Osteocyte (in vitro differentiated cells): Measurements from ENCODE around the gene BAIAP2. TPM values are rescaled to one million over a fixed set of nuclear protein-coding genes. Genes with fewer than 3 reads are reported as not detected.

Experiments used
- DNase-seq: peaks from one replicate; pipeline ENCODE4 v3.0.0; 2021; ENCODE audit warnings: mixed read lengths; ENCODE audit not compliant: unreplicated experiment; ENCODE audit errors: extremely low spot score
- H3K27ac Mint-ChIP-seq: one replicate; pipeline ENCODE4 v1.8.0; 2021; ENCODE audit warnings: mild to moderate bottlenecking, mixed read lengths; ENCODE audit not compliant: unreplicated experiment
- H3K27me3 Mint-ChIP-seq: one replicate; pipeline ENCODE4 v1.8.0; 2021; ENCODE audit warnings: mixed read lengths; ENCODE audit not compliant: unreplicated experiment
- H3K36me3 Mint-ChIP-seq: one replicate; pipeline ENCODE4 v1.8.0; 2021; ENCODE audit warnings: mixed read lengths; ENCODE audit not compliant: unreplicated experiment
- H3K4me1 Mint-ChIP-seq: one replicate; pipeline ENCODE4 v1.8.0; 2021; ENCODE audit warnings: mixed read lengths; ENCODE audit not compliant: unreplicated experiment
- H3K4me3 Mint-ChIP-seq: one replicate; pipeline ENCODE4 v1.8.0; 2021; ENCODE audit warnings: mild to moderate bottlenecking, moderate library complexity, mixed read lengths; ENCODE audit not compliant: unreplicated experiment
- H3K9me3 Mint-ChIP-seq: one replicate; pipeline ENCODE4 v1.8.0; 2021; ENCODE audit warnings: mixed read lengths; ENCODE audit not compliant: unreplicated experiment
- CTCF ChIP-seq: fragments of 200-600 bp; sonication (generic); IDR thresholded peaks from 2 replicates; pipeline ENCODE4 v1.5.0; 2021; ENCODE audit warnings: antibody characterized with exemption, mild to moderate bottlenecking, moderate library complexity
- total RNA-seq: library from RNA; stranded (reverse); gene quantifications from 2 replicates; pipeline ENCODE4 v1.2.1, GENCODE V29; 2021

BAIAP2 gene
- total RNA-seq, 1 donor from 2014 or later, result 29.0 TPM

- no peak overlapping the region for H3K27ac Mint-ChIP-seq
- no peak for DNase-seq
- peaks cover 6% of the 10 kb centered on the region for H3K36me3 Mint-ChIP-seq
- no peaks in the 10 kb centered on the region for H3K9me3 Mint-ChIP-seq
- TF ChIP-seq CTCF, result no peak
- peaks cover 41% of the 10 kb centered on the region for H3K27me3 Mint-ChIP-seq
- H3K4me1 Mint-ChIP-seq, result peaks cover 12% of the 10 kb centered on the region
- H3K4me3 Mint-ChIP-seq, result peak overlapping the region; percentile 55
Observed at GRCh38 chr17:81002409-81003361, 32.3 kb upstream of the BAIAP2 start.

GRCh38 chr17:81003711-81004475, 31.1 kb upstream of the BAIAP2 start:
- Mint-ChIP-seq H3K9me3 (no peaks in the 10 kb centered on the region), H3K4me3 (peak overlapping the region; percentile 55), H3K4me1 (peaks cover 12% of the 10 kb centered on the region), H3K27ac (no peak overlapping the region), H3K36me3 (peaks cover 4% of the 10 kb centered on the region), H3K27me3 (peaks cover 43% of the 10 kb centered on the region)
- DNase-seq, result no peak
- no peak for TF ChIP-seq CTCF

- H3K4me1 Mint-ChIP-seq, result peaks cover 11% of the 10 kb centered on the region
- H3K9me3 Mint-ChIP-seq, result peaks cover 6% of the 10 kb centered on the region
- DNase-seq, result no peak
- no peak overlapping the region for H3K27ac Mint-ChIP-seq
- TF ChIP-seq CTCF, result no peak
- H3K36me3 Mint-ChIP-seq, result peaks cover 4% of the 10 kb centered on the region
- no peak overlapping the region for H3K4me3 Mint-ChIP-seq
- H3K27me3 Mint-ChIP-seq, result peaks cover 40% of the 10 kb centered on the region
Observed at GRCh38 chr17:81006891-81007290, 28.1 kb upstream of the BAIAP2 start.

- peaks cover 4% of the 10 kb centered on the region for H3K36me3 Mint-ChIP-seq
- TF ChIP-seq CTCF, result no peak
- peaks cover 11% of the 10 kb centered on the region for H3K4me1 Mint-ChIP-seq
- H3K27ac Mint-ChIP-seq, result no peak overlapping the region
- no peak for DNase-seq
- peaks cover 32% of the 10 kb centered on the region for H3K27me3 Mint-ChIP-seq
- H3K9me3 Mint-ChIP-seq, result peaks cover 6% of the 10 kb centered on the region
- H3K4me3 Mint-ChIP-seq, result no peak overlapping the region
Observed at GRCh38 chr17:81008140-81008539, 26.8 kb upstream of the BAIAP2 start.

- Mint-ChIP-seq H3K36me3 (peaks cover 4% of the 10 kb centered on the region), H3K9me3 (peaks cover 6% of the 10 kb centered on the region), H3K4me1 (peaks cover 5% of the 10 kb centered on the region), H3K27ac (no peak overlapping the region), H3K27me3 (peaks cover 26% of the 10 kb centered on the region), H3K4me3 (no peak overlapping the region)
- DNase-seq, result no peak
- no peak for TF ChIP-seq CTCF
Observed at GRCh38 chr17:81009136-81009535, 25.8 kb upstream of the BAIAP2 start.
